Glomerular endothelial cell (primary cell): ENCODE data around the gene NSUN7. TPM values are rescaled to one million over a fixed set of nuclear protein-coding genes. Genes with fewer than 3 reads are reported as not detected.
A peak's percentile ranks its signal among the peaks of the same experiment; 100 is the strongest.

ENCODE experiments used
- DNase-seq: peaks from one replicate; pipeline ENCODE4 v3.0.0-alpha.2; 2011; ENCODE audit warnings: low read depth, low spot score; ENCODE audit errors: extremely low read depth
- total RNA-seq: library from RNA; depleted of rRNA; stranded (reverse); fragments of >200 nt; gene quantifications from 2 replicates; pipeline ENCODE4 v1.2.3, GENCODE V29; 2015

NSUN7 gene
- total RNA-seq, 1 donor from 2014 or later: 0.88 TPM

GRCh38 chr4:40734497-40734896, 15.3 kb upstream of the NSUN7 start:
- no peak for DNase-seq

- DNase-seq: no peak
Measured at GRCh38 chr4:40736910-40737309, 12.8 kb upstream of the NSUN7 start.

- DNase-seq: no peak
Measured at GRCh38 chr4:40737879-40738278, 11.9 kb upstream of the NSUN7 start.

- no peak for DNase-seq
Measured at GRCh38 chr4:40739347-40739746, 10.4 kb upstream of the NSUN7 start.

GRCh38 chr4:40744218-40744617, 5.5 kb upstream of the NSUN7 start:
- DNase-seq: no peak

- DNase-seq: no peak
Measured at GRCh38 chr4:40745285-40745984, 4.3 kb upstream of the NSUN7 start.

- no peak for DNase-seq
Measured at GRCh38 chr4:40747207-40747835, 2.4 kb upstream of the NSUN7 start.

- DNase-seq: no peak
Measured at GRCh38 chr4:40750461-40751258, 905 bp downstream of the NSUN7 start.

- DNase-seq: no peak
Measured at GRCh38 chr4:40755616-40756015, 5.9 kb downstream of the NSUN7 start.

GRCh38 chr4:40763228-40763716, 13.5 kb downstream of the NSUN7 start:
- no peak for DNase-seq

- DNase-seq: no peak
Measured at GRCh38 chr4:40769266-40769665, 19.5 kb downstream of the NSUN7 start.

- DNase-seq: no peak
Measured at GRCh38 chr4:40778090-40778489, 28.3 kb downstream of the NSUN7 start.

GRCh38 chr4:40782876-40783275, 33.1 kb downstream of the NSUN7 start:
- DNase-seq: no peak

- DNase-seq: no peak
Measured at GRCh38 chr4:40785727-40786126, 36.0 kb downstream of the NSUN7 start.

GRCh38 chr4:40788331-40788730, 38.6 kb downstream of the NSUN7 start:
- DNase-seq: no peak

- no peak for DNase-seq
Measured at GRCh38 chr4:40789031-40789430, 39.3 kb downstream of the NSUN7 start.

GRCh38 chr4:40789771-40790170, 40.0 kb downstream of the NSUN7 start:
- no peak for DNase-seq

- DNase-seq: no peak
Measured at GRCh38 chr4:40800064-40800463, 50.3 kb downstream of the NSUN7 start.

GRCh38 chr4:40804598-40804997, 54.8 kb downstream of the NSUN7 start:
- no peak for DNase-seq

GRCh38 chr4:40808926-40809457, 59.2 kb downstream of the NSUN7 start:
- no peak for DNase-seq

GRCh38 chr4:40811956-40812355, 62.2 kb downstream of the NSUN7 start:
- peak; percentile 51 for DNase-seq
